Upper lobe of left lung (tissue), 4 donors: ENCODE measurements around the gene TBC1D9B.

Experiments
- CTCF ChIP-seq, 6 experiments: fragments of 450-650 bp in 4 of 6; fragments of 200-600 bp in 2 of 6; sonication (generic) in 2 of 6; IDR thresholded peaks; one replicate each; pipeline ENCODE4 v1.5.1; 2016 to 2019; ENCODE audit warnings: antibody characterized with exemption in 6 of 6
- POLR2A ChIP-seq, 4 donors: fragments of 450-650 bp; IDR thresholded peaks; one replicate each; pipeline ENCODE4 v1.5.1; 2016 to 2017; ENCODE audit warnings: antibody characterized with exemption in 4 of 4, mild to moderate bottlenecking in 2 of 4

GRCh38 chr5:179832039-179832745, 75.5 kb downstream of the TBC1D9B start:
- TF ChIP-seq POLR2A (IDR thresholded peaks at IDR 0.05): no peak
- TF ChIP-seq CTCF (IDR thresholded peaks at IDR 0.05): no peak
